ENCODE results near the gene GAB3. TPM values are rescaled to one million over a fixed set of nuclear protein-coding genes. Genes with fewer than 3 reads are reported as not detected.

GAB3 gene
- total and polyA plus RNA-seq, 9 of the 15 experiments (the other 6 are each of a cell fraction or from before 2014, with no cell fraction given): 16.1 to 31.4 (median 20.2) TPM

- TF ChIP-seq ASH1L (IDR thresholded peaks at IDR 0.05; ENCODE audit: borderline replicate concordance, low read depth, partially characterized antibody): no peak
- TF ChIP-seq EHMT2 (IDR thresholded peaks at IDR 0.05): peak; percentile 65; the same call in 1 of the 2 replicates
- peak; percentile 85 for TF ChIP-seq HNRNPLL (IDR thresholded peaks at IDR 0.05; ENCODE audit: low read depth, low read length, poor library complexity, severe bottlenecking)
- TF ChIP-seq JUND (IDR thresholded peaks at IDR 0.05; ENCODE audit: borderline replicate concordance, low read depth, low read length): peak; percentile 80
- TF ChIP-seq JUND (tag; IDR thresholded peaks at IDR 0.05; ENCODE audit: borderline replicate concordance, low read depth, low read length): peak; percentile 75; the same call in 1 of the 3 replicates
- no peak for TF ChIP-seq NCOA2 (IDR thresholded peaks at IDR 0.05; ENCODE audit: partially characterized antibody in 2 of 2)
- TF ChIP-seq MAZ (CRISPR knock-in tag; conservative IDR thresholded peaks at IDR 0.05 in 1 of 2, IDR thresholded peaks at IDR 0.05 in 1 of 2): no peak
- TF ChIP-seq CTBP1 (IDR thresholded peaks at IDR 0.05; ENCODE audit: borderline replicate concordance): peak; percentile 64; the same call in 1 of the 2 replicates
- TF ChIP-seq HDAC1 (IDR thresholded peaks at IDR 0.05): peak in 1 of 2 experiments; percentile 65; a peak in 2 of 4 replicates
- TF ChIP-seq OTX1 (CRISPR knock-in tag; IDR thresholded peaks at IDR 0.05): no peak
- 0 out of 2 replicates have a peak, but pooled peaks have one; percentile 20 for TF ChIP-seq ZNF24 (IDR thresholded peaks at IDR 0.05)
- TF ChIP-seq ELF1 (tag; IDR thresholded peaks at IDR 0.05): peak; percentile 25; the same call in 1 of the 2 replicates
- TF ChIP-seq ZNF277 (CRISPR knock-in tag; IDR thresholded peaks at IDR 0.05; ENCODE audit: borderline replicate concordance): no peak
- peak; percentile 72 for TF ChIP-seq PKNOX1 (IDR thresholded peaks at IDR 0.05)
- TF ChIP-seq ZFP30 (CRISPR knock-in tag; IDR thresholded peaks at IDR 0.05; ENCODE audit: borderline replicate concordance): no peak
- TF ChIP-seq ZNF280A (IDR thresholded peaks at IDR 0.05; ENCODE audit: low read depth, partially characterized antibody): no peak
These were observed 31.7 kb downstream of the GAB3 start (continued) for GRCh38 chrX:154719132-154719675.

Measured in K562 (cell line).